HepG2 (cell line): Measurements from ENCODE around the gene TTC22.
"Not testable (repeated sequence)": the region's sequence is repeated elsewhere in the genome, so short reads cannot be mapped to it uniquely, and the experiment has no call there.

Source experiments
- FOXM1 ChIP-seq: sonication (generic); formaldehyde crosslinking; IDR thresholded peaks from 2 replicates; pipeline ENCODE4 v1.5.0; 2020; ENCODE audit warnings: missing genetic modification reagents
- HDAC2 ChIP-seq: sonication (generic); formaldehyde crosslinking; IDR thresholded peaks from 2 replicates; pipeline ENCODE4 v1.4.0; 2020; ENCODE audit warnings: missing genetic modification reagents
- TF ChIP-seq, protein P1 (sequence below): sonication (generic); formaldehyde crosslinking; IDR thresholded peaks from 2 replicates; pipeline ENCODE4 v1.4.0; 2020; ENCODE audit warnings: missing genetic modification reagents
- TF ChIP-seq, protein P2 (sequence below): IDR thresholded peaks from 2 replicates; pipeline ENCODE4 v1.6.1; 2012; ENCODE audit warnings: inconsistent platforms

DNA sequence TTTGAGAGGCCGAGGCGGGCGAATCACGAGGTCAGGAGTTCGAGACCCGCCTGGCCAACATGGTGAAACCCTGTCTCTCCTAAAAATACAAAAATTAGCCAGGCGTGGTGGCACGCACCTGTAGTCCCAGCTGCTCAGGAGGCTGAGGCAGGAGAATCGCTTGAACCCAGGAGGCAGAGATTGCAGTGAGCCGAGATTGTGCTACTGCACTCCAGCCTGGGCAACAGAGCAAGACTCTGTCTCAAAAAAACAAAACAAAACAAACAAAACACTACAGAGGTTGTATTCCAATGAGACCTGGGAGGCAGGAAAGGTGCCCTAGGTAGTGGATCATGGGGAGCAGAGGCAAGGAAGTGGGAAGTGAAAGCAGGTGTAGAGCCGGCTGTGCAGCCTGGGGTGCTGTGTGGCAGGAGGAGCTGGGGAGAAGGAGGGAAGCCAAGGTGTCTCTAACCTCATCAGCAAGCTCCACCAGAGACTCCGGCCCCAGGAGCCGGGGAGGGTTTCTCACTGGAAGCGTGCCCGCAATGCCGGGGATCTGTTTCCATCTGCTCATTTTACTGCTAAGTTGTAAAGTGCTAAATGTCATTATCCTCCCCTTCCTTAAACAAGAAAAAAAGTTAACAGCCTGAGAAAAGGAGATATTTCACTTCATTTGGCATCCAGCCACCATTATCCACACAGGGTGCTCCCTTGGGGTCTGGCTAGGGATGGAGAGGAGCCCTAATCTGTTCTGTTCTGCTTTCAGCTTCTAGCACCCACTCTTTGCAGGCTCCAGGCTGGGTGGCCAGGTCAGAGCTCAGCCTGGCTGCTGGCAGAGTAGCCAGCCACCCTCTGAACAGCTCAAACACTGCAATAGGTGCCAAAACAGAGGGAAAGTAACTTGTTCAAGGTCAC lies 25.0 kb downstream of the TTC22 start:
- not testable (repeated sequence) for TF ChIP-seq FOXM1, HDAC2 (CRISPR knock-in tag)
- TF ChIP-seq, protein P1, sequence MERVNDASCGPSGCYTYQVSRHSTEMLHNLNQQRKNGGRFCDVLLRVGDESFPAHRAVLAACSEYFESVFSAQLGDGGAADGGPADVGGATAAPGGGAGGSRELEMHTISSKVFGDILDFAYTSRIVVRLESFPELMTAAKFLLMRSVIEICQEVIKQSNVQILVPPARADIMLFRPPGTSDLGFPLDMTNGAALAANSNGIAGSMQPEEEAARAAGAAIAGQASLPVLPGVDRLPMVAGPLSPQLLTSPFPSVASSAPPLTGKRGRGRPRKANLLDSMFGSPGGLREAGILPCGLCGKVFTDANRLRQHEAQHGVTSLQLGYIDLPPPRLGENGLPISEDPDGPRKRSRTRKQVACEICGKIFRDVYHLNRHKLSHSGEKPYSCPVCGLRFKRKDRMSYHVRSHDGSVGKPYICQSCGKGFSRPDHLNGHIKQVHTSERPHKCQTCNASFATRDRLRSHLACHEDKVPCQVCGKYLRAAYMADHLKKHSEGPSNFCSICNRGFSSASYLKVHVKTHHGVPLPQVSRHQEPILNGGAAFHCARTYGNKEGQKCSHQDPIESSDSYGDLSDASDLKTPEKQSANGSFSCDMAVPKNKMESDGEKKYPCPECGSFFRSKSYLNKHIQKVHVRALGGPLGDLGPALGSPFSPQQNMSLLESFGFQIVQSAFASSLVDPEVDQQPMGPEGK (CRISPR knock-in tag) = not testable (repeated sequence)
- TF ChIP-seq, protein P2, sequence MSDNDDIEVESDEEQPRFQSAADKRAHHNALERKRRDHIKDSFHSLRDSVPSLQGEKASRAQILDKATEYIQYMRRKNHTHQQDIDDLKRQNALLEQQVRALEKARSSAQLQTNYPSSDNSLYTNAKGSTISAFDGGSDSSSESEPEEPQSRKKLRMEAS = not testable (repeated sequence)
